Liver (tissue), 9 donors: Measurements from ENCODE around the gene ECEL1. TPM values are rescaled to one million over a fixed set of nuclear protein-coding genes. Genes with fewer than 3 reads are reported as not detected.

Source experiments
- DNase-seq: peaks from one replicate; pipeline ENCODE4 v3.0.0-alpha.2; 2017; ENCODE audit warnings: low spot score
- H3K27ac ChIP-seq, 2 donors: one replicate each; pipeline ENCODE4 v1.7.0; 2013; ENCODE audit warnings: inconsistent platforms in 2 of 2, low read length in 2 of 2, control low read depth in 1 of 2, low read depth in 1 of 2, mild to moderate bottlenecking in 1 of 2
- H3K27me3 ChIP-seq, 4 donors: one replicate each; pipeline versions ENCODE4 v1.6.1 to v1.7.0; 2013; ENCODE audit warnings: low read length in 3 of 4, inconsistent platforms in 1 of 4, mild to moderate bottlenecking in 1 of 4, moderate library complexity in 1 of 4; ENCODE audit not compliant: control insufficient read depth in 4 of 4, insufficient read depth in 4 of 4
- H3K36me3 ChIP-seq, 4 donors: one replicate each; pipeline versions ENCODE4 v1.6.1 to v1.7.0; 2013; ENCODE audit warnings: low read length in 3 of 4, mild to moderate bottlenecking in 3 of 4, low read depth in 1 of 4, moderate library complexity in 1 of 4; ENCODE audit not compliant: control insufficient read depth in 4 of 4, insufficient read depth in 3 of 4
- H3K4me1 ChIP-seq, 4 donors: one replicate each; pipeline versions ENCODE4 v1.6.1 to v1.7.0; 2013; ENCODE audit warnings: low read length in 3 of 4, mild to moderate bottlenecking in 3 of 4, moderate library complexity in 1 of 4; ENCODE audit not compliant: control insufficient read depth in 4 of 4, insufficient read depth in 4 of 4
- H3K4me3 ChIP-seq, 3 donors: one replicate each; pipeline versions ENCODE4 v1.6.1 to v1.7.0; 2013; ENCODE audit warnings: low read length in 3 of 3, control low read depth in 1 of 3, low read depth in 1 of 3, mild to moderate bottlenecking in 1 of 3
- H3K9ac ChIP-seq, 2 donors: one replicate each; pipeline ENCODE4 v1.7.0; 2013; ENCODE audit warnings: low read length in 2 of 2, mild to moderate bottlenecking in 2 of 2, moderate library complexity in 2 of 2, control low read depth in 1 of 2, low read depth in 1 of 2
- H3K9me3 ChIP-seq, 4 donors: one replicate each; pipeline versions ENCODE4 v1.6.1 to v1.7.0; 2013; ENCODE audit warnings: low read length in 3 of 4; ENCODE audit not compliant: control insufficient read depth in 4 of 4
- ATF3 ChIP-seq: IDR thresholded peaks from 2 replicates; pipeline ENCODE4 v1.6.1; 2016; ENCODE audit warnings: antibody characterized with exemption
- CTCF ChIP-seq: fragments of 150-350 bp; IDR thresholded peaks from 2 replicates; pipeline ENCODE4 v1.5.1; 2017; ENCODE audit warnings: improper control_type of control experiment, low read depth, low read length; ENCODE audit not compliant: missing input control
- EGR1 ChIP-seq, 2 donors: IDR thresholded peaks; 2 replicates each; pipeline ENCODE4 v1.6.1; 2016 to 2018; ENCODE audit warnings: antibody characterized with exemption in 2 of 2, low read depth in 2 of 2
- FOXA1 ChIP-seq: IDR thresholded peaks from 2 replicates; pipeline ENCODE4 v1.6.1; 2016; ENCODE audit warnings: antibody characterized with exemption
- GABPA ChIP-seq, 2 donors: IDR thresholded peaks in 1 of 2; conservative IDR thresholded peaks in 1 of 2; 2 replicates each; pipeline ENCODE4 v1.6.1; 2016; ENCODE audit warnings: antibody characterized with exemption in 2 of 2, mild to moderate bottlenecking in 1 of 2, moderate library complexity in 1 of 2
- HNF4A ChIP-seq, 2 donors: conservative IDR thresholded peaks; 2 replicates each; pipeline ENCODE4 v1.6.1; 2016; ENCODE audit warnings: antibody characterized with exemption in 2 of 2, mild to moderate bottlenecking in 2 of 2
- HNF4G ChIP-seq: IDR thresholded peaks from 2 replicates; pipeline ENCODE4 v1.6.1; 2016; ENCODE audit warnings: antibody characterized with exemption
- JUND ChIP-seq, 2 donors: IDR thresholded peaks; 2 replicates each; pipeline ENCODE4 v1.6.1; 2016; ENCODE audit warnings: antibody characterized with exemption in 2 of 2
- NR2F2 ChIP-seq: IDR thresholded peaks from 2 replicates; pipeline ENCODE4 v1.6.1; 2016; ENCODE audit warnings: antibody characterized with exemption
- RAD21 ChIP-seq, 2 donors: IDR thresholded peaks; 2 replicates each; pipeline ENCODE4 v1.6.1; 2016; ENCODE audit warnings: antibody characterized with exemption in 2 of 2, mild to moderate bottlenecking in 2 of 2
- RXRA ChIP-seq, 2 donors: IDR thresholded peaks; 2 replicates each; pipeline ENCODE4 v1.6.1; 2017 to 2018; ENCODE audit warnings: antibody characterized with exemption in 2 of 2, mild to moderate bottlenecking in 1 of 2
- TAF1 ChIP-seq: conservative IDR thresholded peaks from 2 replicates; pipeline ENCODE4 v1.6.1; 2016; ENCODE audit warnings: antibody characterized with exemption, mild to moderate bottlenecking
- YY1 ChIP-seq: IDR thresholded peaks from 2 replicates; pipeline ENCODE4 v1.6.1; 2016; ENCODE audit warnings: antibody characterized with exemption, mild to moderate bottlenecking
- WGBS: extraction: QIAGEN DNeasy Blood & Tissue Kit; methylation state at CpG from one replicate; pipeline ENCODE4 v1.1.7; 2013; 5-methylcytosine and 5-hydroxymethylcytosine counted together
- polyA plus RNA-seq, 2 donors: library from polyadenylated mRNA; stranded (reverse) in 1 of 2; unstranded in 1 of 2; fragments of 200-250 nt in 1 of 2; fragments of >200 nt in 1 of 2; fragmentation: Nextera tagmentation in 1 of 2; extraction: Ambion mirVana in 1 of 2; gene quantifications; one replicate each; pipeline versions ENCODE4 v1.2.1 to v1.2.3, GENCODE V29; 2013 to 2015
- total RNA-seq, 2 donors: library from RNA; depleted of rRNA; stranded (reverse); fragments of >200 nt; gene quantifications; one replicate each; pipeline ENCODE4 v1.2.3, GENCODE V29; 2014
- TF ChIP-seq, protein P1 (sequence below): IDR thresholded peaks from 2 replicates; pipeline ENCODE4 v1.6.1; 2016; ENCODE audit warnings: antibody characterized with exemption, mild to moderate bottlenecking
- TF ChIP-seq, protein P2 (sequence below): IDR thresholded peaks from 2 replicates; pipeline ENCODE4 v1.6.1; 2016; ENCODE audit warnings: antibody characterized with exemption
- TF ChIP-seq, protein P3 (sequence below): IDR thresholded peaks from 2 replicates; pipeline ENCODE4 v1.6.1; 2016; ENCODE audit warnings: antibody characterized with exemption
- donor health status: healthy.
- donor health status: healthy.
- donor health status: healthy.
- donor health status: healthy.
- donor health status: healthy.

Gene ECEL1
- total and polyA plus RNA-seq, 4 donors = 0.67 to 1.8 TPM; not detected in 2

DNA sequence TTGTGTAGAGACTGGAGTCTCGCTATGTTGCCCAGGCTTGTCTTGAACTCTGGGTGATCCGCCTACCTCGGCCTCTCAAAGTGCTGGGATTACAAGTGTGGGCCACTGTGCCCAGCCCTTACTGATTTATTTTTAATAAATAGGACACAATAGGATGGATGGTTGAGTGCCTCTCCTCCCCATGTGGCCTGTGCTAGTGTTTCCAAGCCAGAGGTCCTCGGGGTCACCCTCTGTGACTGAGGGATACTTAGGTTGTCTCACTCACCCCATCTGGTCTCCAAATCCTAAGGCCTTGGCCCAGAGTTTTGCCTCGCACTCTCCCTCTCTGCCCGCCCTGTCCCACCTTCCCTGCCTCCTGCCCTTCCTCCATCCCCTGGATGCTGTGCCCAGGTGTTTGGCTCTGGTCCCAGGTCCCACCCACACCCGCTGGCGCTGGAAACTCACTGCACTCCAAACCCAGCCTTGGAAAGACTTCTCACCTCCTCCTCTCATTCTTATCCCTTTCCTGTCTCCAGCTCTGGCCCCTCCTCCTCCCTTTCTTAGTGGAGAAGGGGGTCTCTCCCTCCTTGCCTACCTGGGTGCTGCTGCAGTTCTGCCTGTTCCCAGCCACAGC lies 4.7 kb upstream of the ECEL1 start:
- H3K36me3 ChIP-seq = no peaks in the 10 kb centered on the region
- H3K27ac ChIP-seq = no peak overlapping the region
- H3K4me3 ChIP-seq = no peak overlapping the region
- TF ChIP-seq GABPA (IDR thresholded peaks at IDR 0.05 in 1 of 2, conservative IDR thresholded peaks at IDR 0.05 in 1 of 2) (no peak), JUND (IDR thresholded peaks at IDR 0.05) (no peak), EGR1 (IDR thresholded peaks at IDR 0.05; ENCODE audit: low read depth in 2 of 2) (no peak), FOXA1 (no peak), RAD21 (IDR thresholded peaks at IDR 0.05) (no peak)
- TF ChIP-seq, protein P1, sequence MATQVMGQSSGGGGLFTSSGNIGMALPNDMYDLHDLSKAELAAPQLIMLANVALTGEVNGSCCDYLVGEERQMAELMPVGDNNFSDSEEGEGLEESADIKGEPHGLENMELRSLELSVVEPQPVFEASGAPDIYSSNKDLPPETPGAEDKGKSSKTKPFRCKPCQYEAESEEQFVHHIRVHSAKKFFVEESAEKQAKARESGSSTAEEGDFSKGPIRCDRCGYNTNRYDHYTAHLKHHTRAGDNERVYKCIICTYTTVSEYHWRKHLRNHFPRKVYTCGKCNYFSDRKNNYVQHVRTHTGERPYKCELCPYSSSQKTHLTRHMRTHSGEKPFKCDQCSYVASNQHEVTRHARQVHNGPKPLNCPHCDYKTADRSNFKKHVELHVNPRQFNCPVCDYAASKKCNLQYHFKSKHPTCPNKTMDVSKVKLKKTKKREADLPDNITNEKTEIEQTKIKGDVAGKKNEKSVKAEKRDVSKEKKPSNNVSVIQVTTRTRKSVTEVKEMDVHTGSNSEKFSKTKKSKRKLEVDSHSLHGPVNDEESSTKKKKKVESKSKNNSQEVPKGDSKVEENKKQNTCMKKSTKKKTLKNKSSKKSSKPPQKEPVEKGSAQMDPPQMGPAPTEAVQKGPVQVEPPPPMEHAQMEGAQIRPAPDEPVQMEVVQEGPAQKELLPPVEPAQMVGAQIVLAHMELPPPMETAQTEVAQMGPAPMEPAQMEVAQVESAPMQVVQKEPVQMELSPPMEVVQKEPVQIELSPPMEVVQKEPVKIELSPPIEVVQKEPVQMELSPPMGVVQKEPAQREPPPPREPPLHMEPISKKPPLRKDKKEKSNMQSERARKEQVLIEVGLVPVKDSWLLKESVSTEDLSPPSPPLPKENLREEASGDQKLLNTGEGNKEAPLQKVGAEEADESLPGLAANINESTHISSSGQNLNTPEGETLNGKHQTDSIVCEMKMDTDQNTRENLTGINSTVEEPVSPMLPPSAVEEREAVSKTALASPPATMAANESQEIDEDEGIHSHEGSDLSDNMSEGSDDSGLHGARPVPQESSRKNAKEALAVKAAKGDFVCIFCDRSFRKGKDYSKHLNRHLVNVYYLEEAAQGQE = no peak
- TF ChIP-seq, protein P2, sequence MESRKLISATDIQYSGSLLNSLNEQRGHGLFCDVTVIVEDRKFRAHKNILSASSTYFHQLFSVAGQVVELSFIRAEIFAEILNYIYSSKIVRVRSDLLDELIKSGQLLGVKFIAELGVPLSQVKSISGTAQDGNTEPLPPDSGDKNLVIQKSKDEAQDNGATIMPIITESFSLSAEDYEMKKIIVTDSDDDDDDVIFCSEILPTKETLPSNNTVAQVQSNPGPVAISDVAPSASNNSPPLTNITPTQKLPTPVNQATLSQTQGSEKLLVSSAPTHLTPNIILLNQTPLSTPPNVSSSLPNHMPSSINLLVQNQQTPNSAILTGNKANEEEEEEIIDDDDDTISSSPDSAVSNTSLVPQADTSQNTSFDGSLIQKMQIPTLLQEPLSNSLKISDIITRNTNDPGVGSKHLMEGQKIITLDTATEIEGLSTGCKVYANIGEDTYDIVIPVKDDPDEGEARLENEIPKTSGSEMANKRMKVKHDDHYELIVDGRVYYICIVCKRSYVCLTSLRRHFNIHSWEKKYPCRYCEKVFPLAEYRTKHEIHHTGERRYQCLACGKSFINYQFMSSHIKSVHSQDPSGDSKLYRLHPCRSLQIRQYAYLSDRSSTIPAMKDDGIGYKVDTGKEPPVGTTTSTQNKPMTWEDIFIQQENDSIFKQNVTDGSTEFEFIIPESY = no peak
- no peak for DNase-seq
- WGBS = 76% methylated on average over 8 of the region's 8 CpGs
- no peak overlapping the region for H3K9ac ChIP-seq
- peaks cover 0 to under 1% (median 0%) of the 10 kb centered on the region in 4 donors for H3K4me1 ChIP-seq
- no peaks in the 10 kb centered on the region for H3K9me3 ChIP-seq
- peaks cover 0 to 2% (median 0%) of the 10 kb centered on the region in 4 donors for H3K27me3 ChIP-seq

DNA sequence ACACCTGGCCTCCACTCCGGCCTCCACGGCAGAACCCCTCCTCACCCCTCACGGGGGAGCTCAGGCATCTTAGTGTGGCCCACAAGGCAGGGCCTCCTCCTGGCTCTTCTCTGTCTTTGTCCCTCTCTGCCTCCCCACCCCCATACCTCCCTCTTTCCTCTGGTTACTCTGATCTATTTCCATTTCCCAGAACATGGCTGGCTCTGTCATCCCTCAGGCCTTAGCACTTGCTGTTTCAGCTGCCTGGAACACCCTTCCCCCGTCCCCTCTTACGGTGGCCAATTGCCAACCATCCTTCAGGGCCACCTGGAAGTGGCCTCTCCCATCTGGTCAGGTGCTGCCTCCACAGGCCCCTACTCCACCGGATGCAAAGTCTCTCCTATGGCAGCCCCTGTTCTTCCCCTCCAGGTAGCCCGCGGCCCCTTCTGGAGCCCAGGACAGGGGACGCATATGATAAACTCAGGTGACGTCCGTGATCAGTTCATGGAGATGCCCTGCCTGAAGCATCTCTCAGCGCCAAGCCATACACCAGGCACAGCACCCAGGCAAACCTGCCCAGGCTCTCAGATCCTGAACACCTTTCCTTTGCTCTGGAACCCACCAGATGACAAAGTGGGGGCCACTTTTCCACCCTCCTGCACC lies 3.6 kb upstream of the ECEL1 start:
- peaks cover 2 to 12% (median 4%) of the 10 kb centered on the region in 4 donors for H3K4me1 ChIP-seq
- no peak for DNase-seq
- H3K27ac ChIP-seq = no peak overlapping the region
- peaks cover 0 to 8% (median 3%) of the 10 kb centered on the region in 4 donors for H3K27me3 ChIP-seq
- H3K9me3 ChIP-seq = no peaks in the 10 kb centered on the region
- no peak overlapping the region for H3K4me3 ChIP-seq
- WGBS = 88% methylated on average over 12 of the region's 12 CpGs
- no peak overlapping the region for H3K9ac ChIP-seq
- H3K36me3 ChIP-seq = no peaks in the 10 kb centered on the region
- TF ChIP-seq HNF4G (no peak), NR2F2 (no peak), RXRA (IDR thresholded peaks at IDR 0.05) (no peak), YY1 (no peak), EGR1 (IDR thresholded peaks at IDR 0.05; ENCODE audit: low read depth in 2 of 2) (no peak), RAD21 (IDR thresholded peaks at IDR 0.05) (no peak), GABPA (IDR thresholded peaks at IDR 0.05 in 1 of 2, conservative IDR thresholded peaks at IDR 0.05 in 1 of 2) (no peak), JUND (IDR thresholded peaks at IDR 0.05) (no peak), TAF1 (no peak), FOXA1 (no peak), ATF3 (no peak), CTCF (no peak), HNF4A (conservative IDR thresholded peaks at IDR 0.05) (no peak)
- TF ChIP-seq, protein P3, sequence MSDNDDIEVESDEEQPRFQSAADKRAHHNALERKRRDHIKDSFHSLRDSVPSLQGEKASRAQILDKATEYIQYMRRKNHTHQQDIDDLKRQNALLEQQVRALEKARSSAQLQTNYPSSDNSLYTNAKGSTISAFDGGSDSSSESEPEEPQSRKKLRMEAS = no peak
- TF ChIP-seq, protein P1 = no peak
- TF ChIP-seq, protein P2 = no peak
